SK-N-SH treated with all-trans-retinoic acid at 6 μM for 48 hours (cell line): ENCODE measurements around the gene CASZ1.

ENCODE experiments used
- CREB5 ChIP-seq: fragments of 250-450 bp; sonication (Bioruptor Pico); IDR thresholded peaks from 2 replicates; pipeline ENCODE4 v1.5.1; 2020; ENCODE audit warnings: low read depth, mild to moderate bottlenecking, moderate library complexity
- CSDC2 ChIP-seq: fragments of 250-450 bp; sonication (Bioruptor Pico); IDR thresholded peaks from 2 replicates; pipeline ENCODE4 v1.5.0; 2020; ENCODE audit warnings: mild to moderate bottlenecking, moderate library complexity
- ESRRG ChIP-seq: fragments of 250-450 bp; sonication (Bioruptor Pico); IDR thresholded peaks from 2 replicates; pipeline ENCODE4 v1.6.1; 2021; ENCODE audit warnings: mild to moderate bottlenecking
- PPARA ChIP-seq: fragments of 250-450 bp; sonication (Bioruptor Pico); IDR thresholded peaks from 2 replicates; pipeline ENCODE4 v1.5.0; 2020; ENCODE audit warnings: mild to moderate bottlenecking, borderline replicate concordance
- RARB ChIP-seq: fragments of 250-450 bp; sonication (Bioruptor Pico); IDR thresholded peaks from 2 replicates; pipeline ENCODE4 v1.8.0; 2021; ENCODE audit warnings: mild to moderate bottlenecking, moderate library complexity
- SNAI2 ChIP-seq: fragments of 250-450 bp; sonication (Bioruptor Pico); IDR thresholded peaks from 2 replicates; pipeline ENCODE4 v1.5.0; 2020; ENCODE audit warnings: mild to moderate bottlenecking, moderate library complexity
- TOX ChIP-seq: fragments of 250-450 bp; sonication (Bioruptor Pico); IDR thresholded peaks from 2 replicates; pipeline ENCODE4 v1.8.0; 2021; ENCODE audit warnings: mild to moderate bottlenecking, moderate library complexity, borderline replicate concordance
- ZFP3 ChIP-seq: fragments of 250-450 bp; sonication (Bioruptor Pico); IDR thresholded peaks from 2 replicates; pipeline ENCODE4 v1.5.0; 2020; ENCODE audit warnings: mild to moderate bottlenecking, moderate library complexity
- ZFP30 ChIP-seq: fragments of 450-650 bp; formaldehyde crosslinking; IDR thresholded peaks from 2 replicates; pipeline ENCODE4 v1.5.0; 2022; ENCODE audit warnings: mild to moderate bottlenecking, moderate library complexity
- ZNF565 ChIP-seq: fragments of 450-650 bp; formaldehyde crosslinking; conservative IDR thresholded peaks from 2 replicates; pipeline ENCODE4 v1.5.0; 2020; ENCODE audit warnings: low read depth, mild to moderate bottlenecking, moderate library complexity
- ZNF70 ChIP-seq: fragments of 450-650 bp; formaldehyde crosslinking; IDR thresholded peaks from 2 replicates; pipeline ENCODE4 v1.5.0; 2020; ENCODE audit warnings: mild to moderate bottlenecking, moderate library complexity
- TF ChIP-seq, protein P1 (sequence below): fragments of 250-450 bp; sonication (Bioruptor Pico); IDR thresholded peaks from 2 replicates; pipeline ENCODE4 v1.8.0; 2020; ENCODE audit warnings: mild to moderate bottlenecking, moderate library complexity, borderline replicate concordance
- TF ChIP-seq, protein P2 (sequence below): fragments of 250-450 bp; sonication (Bioruptor Pico); IDR thresholded peaks from 2 replicates; pipeline ENCODE4 v1.5.0; 2020; ENCODE audit warnings: mild to moderate bottlenecking, moderate library complexity
- TF ChIP-seq, protein P3 (sequence below): fragments of 250-450 bp; sonication (Bioruptor Pico); IDR thresholded peaks from 2 replicates; pipeline ENCODE4 v1.8.0; 2021; ENCODE audit warnings: low read depth, mild to moderate bottlenecking, moderate library complexity, borderline replicate concordance

DNA sequence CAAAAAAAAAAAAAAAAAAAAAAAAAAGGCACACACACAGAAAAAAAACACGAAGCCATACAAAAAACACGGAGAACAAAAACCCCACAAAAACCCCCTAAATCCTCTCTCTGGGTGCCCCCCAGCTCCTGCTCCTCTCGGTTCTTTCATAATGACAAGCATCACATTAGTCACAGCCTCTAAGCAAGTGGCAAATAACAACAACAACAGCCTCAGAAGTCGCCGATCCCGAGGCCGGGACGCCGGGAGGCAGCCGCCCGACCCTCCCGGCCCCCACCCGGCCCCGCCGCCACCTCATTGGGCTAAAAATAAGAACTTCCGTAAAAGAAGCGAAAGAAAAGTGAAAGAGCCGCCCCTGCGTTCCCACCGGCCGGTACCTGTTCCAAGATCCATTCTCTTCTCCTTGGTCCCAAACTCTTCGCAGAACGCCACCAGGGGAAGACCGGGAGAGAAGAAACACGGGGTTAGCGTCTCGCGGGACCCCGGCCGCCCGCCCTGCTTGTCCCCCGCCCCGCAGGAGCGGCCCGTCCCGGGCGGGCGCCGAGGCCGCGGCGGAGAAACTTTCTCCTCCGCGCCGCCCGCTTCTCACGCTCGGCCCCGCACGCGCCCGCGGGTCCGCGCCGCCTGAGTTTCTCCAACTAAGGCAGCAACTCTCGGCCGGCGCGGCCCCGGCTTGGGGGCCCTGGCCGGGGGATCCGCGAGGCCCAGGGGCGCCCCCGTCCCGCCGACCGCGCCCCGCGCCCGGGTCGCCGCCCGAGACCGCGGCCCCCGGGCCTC is 102.8 kb downstream of the CASZ1 start:
- TF ChIP-seq ZNF565 (CRISPR knock-in tag) (no peak), ZFP30 (CRISPR knock-in tag) (no peak), RARB (CRISPR knock-in tag) (no peak), ZFP3 (CRISPR knock-in tag) (no peak), SNAI2 (CRISPR knock-in tag) (no peak), TOX (CRISPR knock-in tag) (no peak), ZNF70 (no peak), PPARA (CRISPR knock-in tag) (no peak), CSDC2 (CRISPR knock-in tag) (no peak), ESRRG (CRISPR knock-in tag) (no peak), CREB5 (CRISPR knock-in tag) (no peak)
- TF ChIP-seq, protein P1, sequence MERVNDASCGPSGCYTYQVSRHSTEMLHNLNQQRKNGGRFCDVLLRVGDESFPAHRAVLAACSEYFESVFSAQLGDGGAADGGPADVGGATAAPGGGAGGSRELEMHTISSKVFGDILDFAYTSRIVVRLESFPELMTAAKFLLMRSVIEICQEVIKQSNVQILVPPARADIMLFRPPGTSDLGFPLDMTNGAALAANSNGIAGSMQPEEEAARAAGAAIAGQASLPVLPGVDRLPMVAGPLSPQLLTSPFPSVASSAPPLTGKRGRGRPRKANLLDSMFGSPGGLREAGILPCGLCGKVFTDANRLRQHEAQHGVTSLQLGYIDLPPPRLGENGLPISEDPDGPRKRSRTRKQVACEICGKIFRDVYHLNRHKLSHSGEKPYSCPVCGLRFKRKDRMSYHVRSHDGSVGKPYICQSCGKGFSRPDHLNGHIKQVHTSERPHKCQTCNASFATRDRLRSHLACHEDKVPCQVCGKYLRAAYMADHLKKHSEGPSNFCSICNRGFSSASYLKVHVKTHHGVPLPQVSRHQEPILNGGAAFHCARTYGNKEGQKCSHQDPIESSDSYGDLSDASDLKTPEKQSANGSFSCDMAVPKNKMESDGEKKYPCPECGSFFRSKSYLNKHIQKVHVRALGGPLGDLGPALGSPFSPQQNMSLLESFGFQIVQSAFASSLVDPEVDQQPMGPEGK (CRISPR knock-in tag): no peak
- TF ChIP-seq, protein P2, sequence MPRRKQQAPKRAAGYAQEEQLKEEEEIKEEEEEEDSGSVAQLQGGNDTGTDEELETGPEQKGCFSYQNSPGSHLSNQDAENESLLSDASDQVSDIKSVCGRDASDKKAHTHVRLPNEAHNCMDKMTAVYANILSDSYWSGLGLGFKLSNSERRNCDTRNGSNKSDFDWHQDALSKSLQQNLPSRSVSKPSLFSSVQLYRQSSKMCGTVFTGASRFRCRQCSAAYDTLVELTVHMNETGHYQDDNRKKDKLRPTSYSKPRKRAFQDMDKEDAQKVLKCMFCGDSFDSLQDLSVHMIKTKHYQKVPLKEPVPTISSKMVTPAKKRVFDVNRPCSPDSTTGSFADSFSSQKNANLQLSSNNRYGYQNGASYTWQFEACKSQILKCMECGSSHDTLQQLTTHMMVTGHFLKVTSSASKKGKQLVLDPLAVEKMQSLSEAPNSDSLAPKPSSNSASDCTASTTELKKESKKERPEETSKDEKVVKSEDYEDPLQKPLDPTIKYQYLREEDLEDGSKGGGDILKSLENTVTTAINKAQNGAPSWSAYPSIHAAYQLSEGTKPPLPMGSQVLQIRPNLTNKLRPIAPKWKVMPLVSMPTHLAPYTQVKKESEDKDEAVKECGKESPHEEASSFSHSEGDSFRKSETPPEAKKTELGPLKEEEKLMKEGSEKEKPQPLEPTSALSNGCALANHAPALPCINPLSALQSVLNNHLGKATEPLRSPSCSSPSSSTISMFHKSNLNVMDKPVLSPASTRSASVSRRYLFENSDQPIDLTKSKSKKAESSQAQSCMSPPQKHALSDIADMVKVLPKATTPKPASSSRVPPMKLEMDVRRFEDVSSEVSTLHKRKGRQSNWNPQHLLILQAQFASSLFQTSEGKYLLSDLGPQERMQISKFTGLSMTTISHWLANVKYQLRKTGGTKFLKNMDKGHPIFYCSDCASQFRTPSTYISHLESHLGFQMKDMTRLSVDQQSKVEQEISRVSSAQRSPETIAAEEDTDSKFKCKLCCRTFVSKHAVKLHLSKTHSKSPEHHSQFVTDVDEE (CRISPR knock-in tag): no peak
- TF ChIP-seq, protein P3, sequence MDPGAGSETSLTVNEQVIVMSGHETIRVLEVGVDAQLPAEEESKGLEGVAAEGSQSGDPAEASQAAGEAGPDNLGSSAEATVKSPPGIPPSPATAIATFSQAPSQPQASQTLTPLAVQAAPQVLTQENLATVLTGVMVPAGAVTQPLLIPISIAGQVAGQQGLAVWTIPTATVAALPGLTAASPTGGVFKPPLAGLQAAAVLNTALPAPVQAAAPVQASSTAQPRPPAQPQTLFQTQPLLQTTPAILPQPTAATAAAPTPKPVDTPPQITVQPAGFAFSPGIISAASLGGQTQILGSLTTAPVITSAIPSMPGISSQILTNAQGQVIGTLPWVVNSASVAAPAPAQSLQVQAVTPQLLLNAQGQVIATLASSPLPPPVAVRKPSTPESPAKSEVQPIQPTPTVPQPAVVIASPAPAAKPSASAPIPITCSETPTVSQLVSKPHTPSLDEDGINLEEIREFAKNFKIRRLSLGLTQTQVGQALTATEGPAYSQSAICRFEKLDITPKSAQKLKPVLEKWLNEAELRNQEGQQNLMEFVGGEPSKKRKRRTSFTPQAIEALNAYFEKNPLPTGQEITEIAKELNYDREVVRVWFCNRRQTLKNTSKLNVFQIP (CRISPR knock-in tag): no peak
